ENCODE data around the gene PM20D2.

DNA sequence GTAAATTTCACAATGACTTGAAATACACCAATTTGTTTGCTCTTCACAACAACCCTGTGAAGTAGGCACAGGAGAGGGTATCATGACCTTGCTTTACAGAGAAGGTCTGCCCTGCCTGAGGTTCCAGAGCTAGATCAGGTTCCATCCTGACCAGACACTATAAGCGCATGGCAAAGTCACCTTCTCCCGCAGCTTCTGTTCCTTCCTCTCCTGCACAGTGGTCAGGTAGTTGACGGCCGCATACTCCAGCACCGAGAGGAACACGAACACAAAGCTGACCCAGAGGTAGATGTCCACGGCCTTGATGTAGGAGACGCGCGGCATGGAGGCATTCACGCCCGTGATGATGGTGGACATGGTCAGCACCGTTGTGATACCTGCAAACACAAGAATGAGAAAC lies 34.3 kb downstream of the PM20D2 start:
- no peak for TF ChIP-seq CTCF (IDR thresholded peaks at IDR 0.05)
- TF ChIP-seq POLR2A (IDR thresholded peaks at IDR 0.05), result no peak
